DMS53 treated with DMSO at 0.1 percent for 48 hours (cell line): ENCODE data around the gene FAF2.
A peak's percentile ranks its signal among the peaks of the same experiment; 100 is the strongest.
"Not testable (repeated sequence)": the region's sequence is repeated elsewhere in the genome, so short reads cannot be mapped to it uniquely, and the experiment has no call there.

Source experiments
- DNase-seq: peaks from one replicate; lab custom pipeline; 2025; ENCODE audit not compliant: unreplicated experiment; lab: John Stamatoyannopoulos, UW

The FAF2 gene, protein sequence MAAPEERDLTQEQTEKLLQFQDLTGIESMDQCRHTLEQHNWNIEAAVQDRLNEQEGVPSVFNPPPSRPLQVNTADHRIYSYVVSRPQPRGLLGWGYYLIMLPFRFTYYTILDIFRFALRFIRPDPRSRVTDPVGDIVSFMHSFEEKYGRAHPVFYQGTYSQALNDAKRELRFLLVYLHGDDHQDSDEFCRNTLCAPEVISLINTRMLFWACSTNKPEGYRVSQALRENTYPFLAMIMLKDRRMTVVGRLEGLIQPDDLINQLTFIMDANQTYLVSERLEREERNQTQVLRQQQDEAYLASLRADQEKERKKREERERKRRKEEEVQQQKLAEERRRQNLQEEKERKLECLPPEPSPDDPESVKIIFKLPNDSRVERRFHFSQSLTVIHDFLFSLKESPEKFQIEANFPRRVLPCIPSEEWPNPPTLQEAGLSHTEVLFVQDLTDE

GRCh38 chr5:176447978-176448608 lies at the start of gene FAF2:
Gene FAF2 (plus strand): TSS chr5:176448385. CDS start chr5:176448408, 23 bp downstream.
- peak; percentile 91 for DNase-seq

GRCh38 chr5:176400382-176401156 lies 47.6 kb upstream of the FAF2 start:
- no peak for DNase-seq

- no peak for DNase-seq
Measured at GRCh38 chr5:176401281-176402205, 46.6 kb upstream of the FAF2 start.

DNA sequence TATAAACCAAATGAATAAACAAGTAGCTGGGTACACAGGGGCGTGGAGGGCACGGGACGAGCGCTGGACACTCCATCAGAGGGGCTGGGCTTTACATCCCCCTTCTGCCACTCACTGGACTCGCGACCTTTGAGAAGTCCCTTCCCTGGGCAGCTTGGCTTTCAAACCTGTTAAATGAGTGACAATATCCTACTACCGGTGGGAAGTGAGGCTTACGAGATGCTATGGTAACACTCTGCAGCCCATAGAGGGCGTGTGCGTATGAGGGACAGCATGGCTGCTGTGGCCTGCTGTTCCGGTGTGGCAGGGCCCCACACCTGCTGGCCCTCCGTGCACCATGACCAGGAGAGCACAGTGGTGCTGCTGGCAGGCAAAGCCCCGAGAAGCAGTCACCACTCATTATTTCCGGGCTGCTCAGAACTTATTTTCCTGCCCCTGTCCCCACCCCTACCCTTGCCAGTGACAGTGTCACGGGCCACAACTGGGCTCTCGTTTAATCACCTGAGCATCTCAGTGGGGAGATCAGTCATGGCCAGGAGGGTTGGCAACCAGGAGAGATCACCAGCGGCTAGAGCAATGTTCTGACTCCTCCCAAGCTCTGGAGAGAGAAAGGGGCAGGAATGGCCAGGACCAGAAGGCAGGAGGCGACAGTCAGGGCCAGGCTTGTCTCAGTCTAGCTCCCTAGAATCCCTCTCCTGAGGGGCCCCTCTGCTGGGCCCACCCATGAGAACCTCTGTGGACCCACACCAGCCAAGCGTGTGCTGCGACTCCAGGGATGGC lies 42.3 kb upstream of the FAF2 start:
- no peak for DNase-seq

DNA sequence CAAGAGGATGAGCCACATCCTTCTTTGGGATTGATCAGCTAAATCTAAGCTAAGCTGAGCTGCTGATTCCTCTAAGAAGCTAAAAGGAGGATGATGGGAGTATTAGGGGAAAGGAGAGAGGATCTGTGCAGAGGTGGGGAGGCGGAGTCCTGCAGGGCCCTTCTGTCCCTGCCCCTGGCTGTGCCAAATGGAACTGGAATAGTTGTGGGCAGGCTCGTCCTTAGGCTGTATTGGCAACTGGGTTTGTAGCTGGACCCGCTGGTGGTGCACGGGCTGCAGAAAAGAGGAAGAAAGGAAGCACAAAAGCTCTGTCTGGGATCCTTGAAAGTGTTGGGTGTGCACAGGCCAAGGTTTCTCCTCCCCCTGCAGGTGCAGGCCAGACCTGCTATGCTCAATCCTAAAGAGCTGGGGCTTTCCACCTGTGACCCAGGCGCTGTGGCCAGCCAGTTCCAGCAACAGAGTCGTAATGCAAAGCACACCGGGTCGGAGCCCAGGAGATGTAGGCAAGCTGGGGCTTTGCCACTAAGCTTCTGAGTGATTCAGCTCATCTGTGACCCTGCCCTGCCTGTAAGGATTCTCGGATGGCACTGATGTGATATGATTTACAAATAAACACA lies 41.6 kb upstream of the FAF2 start:
- no peak for DNase-seq

DNA sequence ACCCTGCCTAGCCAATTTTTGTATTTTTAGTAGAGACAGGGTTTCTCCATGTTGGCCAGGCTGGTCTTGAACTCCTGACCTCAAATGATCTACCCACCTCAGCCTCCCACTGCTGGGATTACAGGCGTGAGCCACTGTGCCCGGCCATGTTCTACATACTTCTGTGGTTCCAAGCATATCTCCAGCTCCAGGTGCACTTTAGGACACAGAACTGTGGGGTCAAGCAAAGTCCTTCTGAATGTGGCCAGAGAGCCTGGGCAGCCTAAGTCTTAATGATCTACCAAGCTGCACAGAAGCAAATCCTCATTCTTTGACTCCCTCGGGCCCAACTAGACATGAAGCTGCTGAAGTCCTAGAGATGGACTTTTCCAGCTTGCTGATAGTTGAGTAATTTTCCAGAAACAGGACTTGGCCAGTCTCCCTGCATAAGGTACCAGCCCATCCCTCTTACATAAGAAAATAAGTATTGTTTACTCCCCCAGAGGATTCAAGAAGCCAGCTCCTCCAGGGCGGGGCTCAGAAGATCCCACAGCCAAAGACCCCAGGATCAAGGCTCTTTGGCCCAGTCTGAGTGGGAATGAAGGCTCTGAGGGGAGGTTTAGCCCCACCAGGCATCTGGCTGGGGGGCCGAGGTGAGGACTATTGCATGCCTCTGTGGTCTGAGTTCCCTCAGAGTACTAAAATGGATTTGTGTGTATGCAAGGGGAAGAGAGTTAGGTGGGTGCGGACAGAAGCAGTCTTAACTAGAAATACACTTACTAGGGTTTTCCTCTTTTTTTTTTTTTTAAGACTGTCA lies 40.5 kb upstream of the FAF2 start:
- DNase-seq, result no peak

DNA sequence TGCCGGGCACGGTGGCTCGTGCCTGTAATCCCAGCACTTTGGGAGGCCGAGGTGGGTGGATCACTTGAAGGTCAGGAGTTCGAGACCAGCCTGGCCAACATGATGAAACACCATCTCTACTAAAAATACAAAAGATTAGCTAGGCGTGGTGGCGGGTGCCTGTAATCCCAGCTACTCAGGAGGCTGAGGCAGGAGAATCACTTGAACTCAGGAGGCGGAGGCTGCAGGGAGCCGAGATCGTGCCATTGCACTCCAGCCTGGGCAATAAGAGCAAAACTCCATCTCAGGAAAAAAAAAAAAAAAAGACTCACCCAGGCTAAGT lies 40.0 kb upstream of the FAF2 start:
- DNase-seq, result not testable (repeated sequence)

DNA sequence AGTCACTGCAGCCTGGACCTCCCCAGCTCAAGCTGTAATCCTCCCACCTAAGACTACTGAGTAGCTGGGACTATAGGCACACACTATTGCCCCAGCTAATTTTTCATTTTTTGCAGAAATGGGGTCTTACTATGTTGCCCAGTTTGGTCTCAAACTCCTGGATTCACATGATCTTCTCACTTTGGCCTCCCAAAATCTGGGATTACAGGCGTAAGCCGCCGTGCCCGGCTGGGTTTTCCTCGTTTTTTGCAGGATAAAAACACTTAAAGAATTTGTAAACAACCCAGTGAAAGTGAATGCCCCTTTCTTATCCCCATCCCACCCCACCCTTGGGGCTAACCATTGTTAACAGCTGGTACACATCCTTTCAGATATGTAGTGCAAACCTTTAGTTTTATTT lies 39.6 kb upstream of the FAF2 start:
- no peak for DNase-seq

DNA sequence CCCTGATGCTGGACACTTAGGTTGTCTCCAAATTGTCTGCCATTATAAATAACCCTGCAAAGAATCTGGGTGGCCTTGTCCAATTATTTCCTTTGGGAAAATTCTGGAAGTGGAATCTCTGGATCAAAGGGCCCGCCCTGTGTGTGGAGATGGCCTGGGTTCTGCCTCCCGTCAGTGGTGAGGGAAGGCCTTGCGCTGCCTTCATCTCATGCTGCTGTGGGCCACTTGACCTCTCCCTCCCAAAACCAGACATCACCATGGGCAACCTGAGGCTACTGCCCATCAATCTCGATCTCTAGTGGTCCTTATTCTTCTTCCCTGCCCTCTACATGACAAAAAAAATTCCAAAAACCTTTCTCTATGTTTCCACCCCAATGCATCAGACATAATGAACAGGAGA lies 38.4 kb upstream of the FAF2 start:
- no peak for DNase-seq

- no peak for DNase-seq
Measured at GRCh38 chr5:176410486-176411180, 37.6 kb upstream of the FAF2 start.

DNA sequence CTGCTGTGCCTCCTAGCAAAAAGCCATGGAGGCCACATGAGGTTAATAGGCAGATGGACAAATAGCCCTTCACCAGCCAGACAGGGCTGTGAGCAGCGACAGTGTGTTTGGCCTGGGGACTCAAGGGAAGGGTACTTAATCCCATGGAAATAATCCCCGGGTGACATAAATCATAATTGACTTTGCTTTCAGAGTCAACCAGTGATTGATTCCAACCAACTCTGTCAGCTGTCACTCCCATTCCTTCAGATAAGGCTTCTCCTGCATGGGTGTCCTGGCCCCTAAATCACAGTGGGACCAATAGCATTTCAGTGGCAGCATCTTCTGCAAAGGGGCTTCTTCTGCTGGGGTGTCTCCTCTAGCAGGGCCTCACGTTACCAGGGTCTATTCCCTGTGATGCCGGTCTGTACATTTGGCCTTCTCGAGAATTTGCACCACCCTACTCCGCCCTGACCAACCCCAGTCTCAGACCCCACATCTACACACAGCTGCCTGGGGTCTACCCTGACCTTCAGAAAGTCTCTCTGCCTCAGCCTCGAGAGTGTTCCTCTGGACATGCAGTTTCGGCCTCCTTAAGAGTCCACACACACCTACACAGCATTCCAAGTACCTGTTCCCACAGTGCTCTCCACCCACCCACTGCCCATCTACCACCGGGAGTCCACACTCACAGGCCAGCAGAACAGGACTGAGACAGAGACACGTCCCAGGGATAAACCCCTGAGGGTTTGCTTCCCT lies 35.5 kb upstream of the FAF2 start:
- DNase-seq, result no peak

DNA sequence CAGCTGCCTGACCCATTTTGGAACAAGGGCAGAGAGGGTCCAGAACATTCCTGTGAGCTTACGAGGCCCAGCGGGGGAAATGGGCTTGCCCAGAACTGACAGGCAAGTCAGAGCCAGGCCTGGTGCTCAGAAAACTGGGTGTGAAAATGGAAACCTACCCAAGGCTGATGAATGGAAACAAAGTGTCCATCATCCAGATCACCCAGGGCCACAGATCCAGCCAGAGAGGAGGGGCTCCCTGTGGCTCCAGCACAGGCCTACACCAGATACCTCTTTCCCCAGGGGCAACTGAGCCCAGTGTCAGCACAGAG lies 35.0 kb upstream of the FAF2 start:
- DNase-seq, result no peak

- no peak for DNase-seq
Measured at GRCh38 chr5:176413709-176414191, 34.4 kb upstream of the FAF2 start.

DNA sequence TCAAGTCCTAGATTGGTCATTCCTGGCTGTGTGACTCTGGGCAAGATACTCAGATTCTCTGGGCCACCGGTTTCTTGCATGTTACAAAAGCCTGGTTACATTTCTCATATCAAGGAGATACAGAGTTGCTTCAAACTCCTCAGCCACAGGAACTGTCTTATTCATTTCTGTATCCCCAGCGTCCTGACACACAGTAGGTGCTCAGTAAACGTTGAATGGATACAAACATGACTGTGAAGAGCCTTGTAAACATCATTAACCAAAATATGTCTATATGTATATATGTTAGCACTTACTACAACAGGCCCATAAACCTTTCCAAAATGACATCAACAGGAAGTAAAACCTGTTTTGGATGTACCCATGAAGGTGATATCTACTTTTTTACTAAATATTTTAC lies 33.5 kb upstream of the FAF2 start:
- DNase-seq, result no peak

DNA sequence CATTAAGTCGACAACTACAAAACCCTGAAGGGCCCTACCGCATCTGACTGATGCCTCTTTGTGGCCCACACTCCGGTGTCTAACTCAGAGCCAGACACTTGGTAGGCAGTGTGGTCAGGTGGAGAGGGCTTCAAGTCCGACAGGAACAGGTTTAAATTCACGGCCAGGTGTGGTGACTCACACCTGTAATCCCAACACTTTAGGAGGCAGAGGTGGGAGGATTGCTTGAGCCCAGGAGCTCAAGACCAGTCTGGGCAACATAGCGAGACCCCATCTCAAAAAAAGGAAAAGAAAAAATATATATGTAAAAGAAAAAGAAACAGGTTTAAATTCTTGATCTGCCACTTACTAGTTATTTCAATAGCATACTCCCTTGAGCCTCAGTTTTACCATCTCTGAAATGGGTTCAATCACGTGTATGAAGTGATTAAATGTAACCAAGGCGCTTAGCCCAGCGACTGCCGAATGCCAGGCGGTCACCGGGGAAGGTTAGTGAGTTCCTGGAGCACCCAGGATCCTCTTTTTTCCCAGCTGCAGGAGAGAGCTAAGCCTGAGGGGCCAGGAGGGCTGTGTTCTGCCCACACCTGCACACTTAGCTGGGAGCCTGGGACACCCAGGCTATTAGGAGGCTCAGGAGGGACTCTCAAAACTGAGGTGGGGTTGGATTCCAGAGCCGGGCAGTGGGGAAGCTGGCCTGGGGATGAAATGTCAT lies 32.8 kb upstream of the FAF2 start:
- DNase-seq, result no peak

DNA sequence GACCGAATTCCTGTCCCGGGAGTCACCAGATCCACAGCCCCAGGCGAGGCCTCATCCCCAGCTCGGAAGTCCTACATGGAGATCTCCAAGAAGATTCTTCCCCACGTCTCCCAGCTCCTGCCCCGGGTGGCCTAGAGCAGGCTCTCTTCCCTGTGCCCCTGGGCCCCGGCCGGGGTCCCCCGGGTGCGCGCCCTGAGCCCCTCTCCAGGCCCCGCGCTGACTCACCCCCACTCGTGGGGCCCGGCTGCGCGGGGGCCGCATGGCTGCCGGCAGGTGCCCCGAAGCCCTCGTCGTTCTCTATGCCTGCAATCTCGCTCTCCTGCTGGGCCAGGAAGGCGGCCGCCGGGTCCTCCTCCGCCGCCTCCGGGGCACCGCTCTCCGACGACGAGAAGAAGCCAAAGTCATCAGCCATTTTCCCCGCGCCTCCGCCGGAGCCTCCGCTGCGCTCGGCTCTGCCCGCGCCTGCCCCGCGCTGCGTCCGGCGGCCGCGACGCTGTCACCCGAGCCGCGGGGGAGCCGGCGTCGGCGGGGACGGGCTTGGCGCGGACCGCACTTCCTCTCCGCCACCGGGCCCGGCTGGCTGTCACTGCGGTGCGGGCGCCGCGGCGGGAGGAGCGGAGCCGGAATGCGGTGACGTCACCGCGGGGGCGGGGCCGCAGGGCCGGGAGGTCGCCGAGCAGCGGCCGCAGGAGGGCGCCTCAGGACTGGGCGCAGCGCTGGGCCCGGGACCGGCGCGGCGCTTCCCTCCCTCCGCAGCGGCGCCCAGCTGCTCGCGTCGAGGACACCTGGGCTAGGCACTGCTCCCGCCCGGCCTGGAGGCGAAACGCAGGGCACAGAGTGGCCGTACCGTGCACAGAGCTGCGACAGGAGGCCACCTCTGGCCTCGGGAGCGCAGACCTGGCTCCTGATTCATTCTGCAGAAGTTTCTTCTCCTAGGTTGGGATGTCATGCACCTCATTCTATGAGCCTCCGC lies 31.9 kb upstream of the FAF2 start, which contains the start of gene CLTB:
Gene CLTB (minus strand): TSS at position 588 of the 973 bp plus-strand sequence. CDS start 176 bp downstream, at position 412.
- peak; percentile 90 for DNase-seq
